GM12874 (cell line): ENCODE results near the gene ARID5B.

Experiments
- TF ChIP-seq, protein P1 (sequence below): IDR thresholded peaks from 2 replicates; pipeline ENCODE4 v1.5.1; 2011; ENCODE audit warnings: low read depth, mild to moderate bottlenecking, control low read depth, low read length, moderate library complexity; ENCODE audit not compliant: insufficient read depth

ARID5B gene

DNA sequence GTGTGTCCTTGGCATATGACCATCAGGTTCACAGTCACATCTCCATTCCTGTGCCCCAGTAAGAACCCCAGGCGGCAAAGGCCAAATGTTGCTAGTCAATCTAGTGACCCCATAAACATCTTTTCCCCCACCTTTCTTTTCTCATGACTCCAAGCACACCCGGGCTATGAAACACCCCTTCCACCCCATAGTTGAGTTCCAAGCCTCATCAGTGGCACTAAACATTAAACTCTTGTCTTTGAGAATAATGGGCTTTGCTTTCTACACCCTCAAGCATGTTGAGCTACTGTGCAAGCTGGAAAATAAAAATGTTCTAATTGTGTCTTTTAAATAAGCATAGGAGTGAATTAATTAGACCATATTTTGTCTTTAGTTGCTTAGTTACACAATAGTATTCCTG, 9.4 kb downstream of the ARID5B start:
- TF ChIP-seq, protein P1, sequence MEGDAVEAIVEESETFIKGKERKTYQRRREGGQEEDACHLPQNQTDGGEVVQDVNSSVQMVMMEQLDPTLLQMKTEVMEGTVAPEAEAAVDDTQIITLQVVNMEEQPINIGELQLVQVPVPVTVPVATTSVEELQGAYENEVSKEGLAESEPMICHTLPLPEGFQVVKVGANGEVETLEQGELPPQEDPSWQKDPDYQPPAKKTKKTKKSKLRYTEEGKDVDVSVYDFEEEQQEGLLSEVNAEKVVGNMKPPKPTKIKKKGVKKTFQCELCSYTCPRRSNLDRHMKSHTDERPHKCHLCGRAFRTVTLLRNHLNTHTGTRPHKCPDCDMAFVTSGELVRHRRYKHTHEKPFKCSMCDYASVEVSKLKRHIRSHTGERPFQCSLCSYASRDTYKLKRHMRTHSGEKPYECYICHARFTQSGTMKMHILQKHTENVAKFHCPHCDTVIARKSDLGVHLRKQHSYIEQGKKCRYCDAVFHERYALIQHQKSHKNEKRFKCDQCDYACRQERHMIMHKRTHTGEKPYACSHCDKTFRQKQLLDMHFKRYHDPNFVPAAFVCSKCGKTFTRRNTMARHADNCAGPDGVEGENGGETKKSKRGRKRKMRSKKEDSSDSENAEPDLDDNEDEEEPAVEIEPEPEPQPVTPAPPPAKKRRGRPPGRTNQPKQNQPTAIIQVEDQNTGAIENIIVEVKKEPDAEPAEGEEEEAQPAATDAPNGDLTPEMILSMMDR: no peak

DNA sequence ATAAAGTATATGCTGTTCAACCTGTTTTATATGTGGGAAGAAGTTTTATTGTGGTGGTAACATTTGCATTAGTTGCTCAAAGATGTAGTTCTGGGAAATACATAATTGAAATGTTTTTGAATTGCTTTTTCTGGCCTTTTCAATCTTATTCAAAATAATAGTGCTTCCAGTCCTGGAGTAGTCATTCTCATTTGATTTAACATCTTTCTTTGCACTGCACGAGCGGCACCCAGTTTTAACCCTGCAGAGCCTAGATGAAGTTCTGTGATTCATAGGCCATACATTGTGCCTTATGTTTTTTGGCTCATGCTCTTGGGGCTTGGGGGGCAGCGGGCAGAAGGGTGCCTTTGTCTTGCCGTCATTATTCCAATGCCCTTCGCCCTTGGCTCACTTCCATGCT, 9.9 kb downstream of the ARID5B start:
- TF ChIP-seq, protein P1: no peak

DNA sequence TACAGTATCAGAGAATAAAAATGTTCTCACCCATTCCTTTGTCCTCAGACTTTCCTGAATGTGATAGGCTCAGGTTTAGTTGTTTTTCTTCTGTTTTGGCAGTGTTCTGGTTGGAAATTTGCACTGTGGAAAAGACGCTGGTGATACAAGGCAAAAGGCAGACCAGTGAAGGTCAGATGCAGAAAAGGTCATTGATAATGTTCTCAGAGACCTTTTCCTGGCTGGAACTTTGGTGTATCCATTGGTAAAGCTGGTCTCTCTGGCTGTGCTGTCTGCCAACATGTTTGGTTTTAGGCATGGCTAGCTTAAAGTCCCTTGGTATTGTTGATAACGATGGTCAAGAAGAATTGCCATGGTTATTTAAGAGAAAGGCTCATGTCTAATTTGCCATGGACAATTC, 11.5 kb downstream of the ARID5B start:
- TF ChIP-seq, protein P1: no peak

DNA sequence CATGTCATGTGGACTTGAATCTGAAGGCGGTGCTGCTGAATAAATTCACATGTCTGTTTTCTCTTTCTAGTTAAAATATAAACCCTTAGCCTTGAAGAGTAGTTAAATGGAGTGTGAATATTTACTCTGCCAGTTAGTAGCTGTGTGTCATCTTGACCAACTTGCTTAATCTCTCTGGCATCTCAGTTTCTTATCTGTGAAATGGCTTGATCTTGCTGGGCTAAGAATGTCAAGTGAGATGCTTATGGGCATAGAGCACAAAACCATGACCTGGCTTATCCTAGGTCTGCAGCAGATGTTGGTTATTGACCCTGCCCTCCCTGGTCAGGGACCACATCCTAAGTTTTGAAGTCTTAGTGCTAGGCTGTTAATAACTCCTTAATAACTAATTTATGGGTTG, 16.6 kb downstream of the ARID5B start:
- TF ChIP-seq, protein P1: no peak

DNA sequence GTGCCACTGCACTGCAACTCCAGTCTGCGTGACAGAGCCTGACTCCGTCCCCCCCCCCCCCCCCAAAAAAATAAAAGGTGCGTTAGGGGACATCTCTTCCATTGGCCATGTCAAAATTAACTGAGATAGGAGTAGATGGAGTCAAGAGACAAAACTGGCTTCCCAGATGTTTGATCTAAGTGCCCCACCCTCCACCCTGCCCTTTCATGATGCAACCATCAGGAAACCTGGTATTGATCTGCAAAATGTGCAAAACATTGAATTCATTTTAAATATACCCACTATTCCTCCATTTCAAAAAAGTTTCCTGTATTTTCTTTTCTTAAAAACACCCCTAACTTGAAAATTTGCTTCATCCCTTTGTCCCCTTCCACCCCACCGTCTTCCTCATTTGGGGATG, 17.5 kb downstream of the ARID5B start:
- TF ChIP-seq, protein P1: no peak

DNA sequence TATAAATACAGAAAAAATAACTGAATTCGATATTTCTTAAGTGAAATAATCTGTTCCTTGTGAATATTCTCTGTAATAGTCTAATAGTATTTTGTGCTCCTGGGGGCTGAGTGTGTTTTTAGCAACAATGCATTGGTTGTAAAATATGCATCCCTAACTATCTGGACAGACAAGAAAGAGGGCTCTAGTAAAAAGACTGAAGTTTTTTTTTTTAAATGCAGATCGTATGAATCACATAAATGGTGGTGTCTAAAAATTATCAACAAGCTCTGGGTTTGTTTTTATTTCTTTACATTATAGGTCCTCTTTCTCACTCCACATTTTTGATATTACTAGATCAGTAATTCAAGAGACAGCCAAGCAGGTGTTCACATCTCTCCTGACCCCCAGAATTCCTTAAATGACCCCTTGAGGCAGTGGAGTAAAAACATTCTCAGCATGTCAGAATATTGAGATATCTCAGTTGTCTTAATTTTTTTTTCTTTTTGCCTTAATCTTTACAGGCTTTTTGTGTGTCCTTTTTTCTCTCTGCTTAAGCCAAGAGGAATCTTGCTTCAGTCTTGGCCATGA, 18.2 kb downstream of the ARID5B start:
- TF ChIP-seq, protein P1: no peak

DNA sequence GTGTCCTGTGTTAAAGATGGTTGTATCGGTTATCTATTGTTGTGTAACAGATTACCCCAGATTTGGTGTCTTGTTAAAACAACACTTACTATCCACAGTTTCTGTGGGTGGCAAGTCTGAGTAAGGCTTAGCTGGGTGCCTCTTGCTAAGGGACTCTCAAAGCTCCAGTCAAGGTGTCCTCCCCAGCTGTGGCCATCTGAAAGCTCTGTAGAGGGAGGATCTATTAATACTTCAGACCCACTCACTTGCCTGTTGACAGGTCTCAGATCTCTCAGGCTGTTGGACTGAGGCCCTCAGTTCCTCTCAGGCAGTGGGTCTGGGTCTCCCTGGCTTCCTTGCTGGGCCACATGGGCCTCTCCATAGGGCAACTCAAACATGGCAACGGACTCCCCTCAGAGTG, 19.6 kb downstream of the ARID5B start:
- TF ChIP-seq, protein P1: no peak
